ENCODE results near the gene C7orf33.

Gene C7orf33

DNA sequence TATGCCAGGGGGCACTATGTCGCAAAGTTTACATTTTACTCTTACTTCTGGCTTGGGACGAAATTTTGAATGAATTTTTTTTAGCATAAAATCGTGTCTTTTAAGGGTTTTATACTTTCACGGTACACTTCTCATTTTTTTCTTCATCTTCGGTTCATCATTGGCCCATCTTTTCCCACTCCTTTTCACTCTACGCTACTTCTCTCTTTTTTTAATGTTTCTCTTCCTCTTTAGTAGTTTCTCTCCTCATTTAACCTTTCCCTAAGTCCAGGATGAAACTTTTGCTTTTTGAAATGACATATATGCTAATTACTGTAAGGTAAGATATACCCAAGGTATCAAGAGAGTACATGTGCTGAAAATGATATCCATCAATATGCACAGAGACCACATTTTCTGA is 39.5 kb downstream of the C7orf33 start:
- no peak for DNase-seq

DNA sequence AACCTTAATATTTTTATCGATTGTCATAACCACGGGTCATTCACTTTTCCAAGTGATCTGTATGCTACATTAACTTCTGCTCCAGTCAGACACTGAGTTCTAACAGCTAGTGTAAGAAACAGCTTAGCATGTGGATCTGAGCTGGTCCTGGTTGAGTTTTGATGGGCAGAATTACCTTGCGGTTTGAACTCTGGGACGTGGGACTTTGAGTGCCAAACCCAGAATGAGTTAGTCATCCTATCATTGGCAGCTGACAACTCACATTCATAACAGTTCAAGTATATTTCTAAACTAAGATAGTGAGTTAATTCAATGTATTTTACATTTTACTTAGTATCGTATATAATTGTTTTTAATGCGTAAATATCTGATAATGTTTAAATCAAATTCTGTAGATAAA is 43.2 kb downstream of the C7orf33 start:
- DNase-seq: no peak

DNA sequence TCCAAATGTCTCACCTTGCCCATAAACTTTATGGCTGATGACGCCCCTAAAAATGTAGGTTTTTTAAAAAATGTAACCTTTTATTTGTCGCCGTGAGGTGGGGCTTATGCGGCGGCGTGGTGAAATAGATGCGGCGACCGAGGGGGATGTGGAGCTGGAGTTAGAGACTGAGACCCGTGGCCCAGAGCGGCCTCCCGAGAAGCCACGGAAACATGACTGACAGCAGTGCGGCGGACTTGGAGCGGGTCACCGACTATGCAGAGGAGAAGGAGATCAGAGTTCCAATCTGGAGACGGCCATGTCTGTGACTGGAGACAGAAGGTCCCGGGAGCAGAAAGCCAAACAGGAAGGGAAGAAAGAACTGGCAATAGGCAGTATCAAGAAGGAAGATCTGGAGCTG is 46.5 kb downstream of the C7orf33 start:
- DNase-seq: no peak

DNA sequence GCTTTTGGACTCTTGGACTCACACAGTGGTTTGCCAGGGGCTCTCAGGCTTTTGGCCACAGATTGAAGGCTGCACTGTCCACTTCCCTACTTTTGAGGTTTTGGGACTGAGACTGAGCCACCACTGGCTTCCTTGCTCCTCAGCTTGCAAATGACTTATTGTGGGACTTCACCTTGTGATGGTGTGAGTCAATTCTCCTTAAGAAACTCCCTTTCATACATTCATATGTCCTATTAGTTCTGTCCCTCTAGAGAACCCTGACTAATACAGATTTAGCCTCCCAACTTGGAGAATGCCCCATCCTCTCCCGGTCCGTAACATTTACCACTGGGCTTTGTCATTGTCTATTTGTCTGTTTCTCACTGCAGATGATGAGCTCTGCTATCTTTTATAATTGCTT is 55.3 kb downstream of the C7orf33 start:
- no peak for DNase-seq

GRCh38 chr7:148650232-148650858 is 59.8 kb downstream of the C7orf33 start:
- DNase-seq: no peak

DNA sequence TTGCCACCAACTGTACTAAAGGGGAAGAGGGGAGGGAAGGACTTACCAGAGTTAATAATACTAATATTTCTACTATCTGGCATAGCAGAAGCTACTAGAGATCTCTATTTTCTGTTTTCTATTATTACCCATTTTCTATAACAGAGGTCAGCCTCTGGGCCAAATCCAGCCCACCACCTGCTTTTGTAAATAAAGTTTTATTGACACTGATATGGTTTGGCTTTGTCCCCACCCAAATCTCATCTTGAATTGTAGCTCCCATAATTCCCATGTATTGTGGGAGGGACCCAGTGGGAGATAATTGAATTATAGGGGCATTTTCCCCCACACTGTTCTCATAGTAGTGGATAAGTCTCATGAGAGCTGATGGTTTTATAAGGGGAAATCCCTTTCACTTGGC is 62.2 kb downstream of the C7orf33 start:
- no peak for DNase-seq

- no peak for DNase-seq
Observed at GRCh38 chr7:148657929-148658328, 67.4 kb downstream of the C7orf33 start.

DNA sequence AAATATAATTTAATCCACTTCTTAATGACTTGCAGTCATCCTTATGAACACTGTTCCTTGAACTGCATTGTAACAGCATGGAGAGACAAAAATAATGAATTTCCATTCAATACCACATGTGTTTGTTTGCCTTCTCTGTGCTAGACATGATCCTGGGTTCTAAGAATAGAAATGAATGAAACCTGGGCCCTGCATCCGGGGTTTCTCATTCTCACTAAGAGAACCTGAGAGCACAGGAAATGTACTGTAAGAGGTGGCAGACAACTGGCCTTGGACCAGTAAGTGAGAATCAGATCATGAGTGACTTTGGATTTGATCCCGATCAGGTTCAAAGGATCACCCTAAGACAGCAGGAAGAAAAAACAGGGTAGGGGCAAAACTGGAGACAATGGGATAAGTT is 70.9 kb downstream of the C7orf33 start:
- no peak for DNase-seq

DNA sequence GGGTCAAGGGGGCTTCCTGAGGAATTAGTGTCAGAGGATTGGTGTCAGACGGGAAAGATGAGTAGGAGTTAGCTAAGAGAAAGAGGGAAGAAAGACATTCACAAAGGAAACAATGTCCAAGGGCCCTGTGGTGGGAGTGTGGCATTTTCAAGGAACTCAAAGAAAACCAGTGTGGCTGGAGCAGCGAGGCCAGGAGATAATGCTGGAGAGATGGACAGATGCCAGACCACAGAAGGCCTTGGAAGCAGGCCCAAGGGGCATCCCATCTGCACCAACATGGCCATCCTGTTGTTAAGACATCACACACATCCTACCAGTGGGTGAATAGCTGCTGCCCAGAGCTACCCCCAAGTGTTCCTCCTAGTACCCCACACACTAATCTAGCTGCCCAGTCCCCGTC is 72.1 kb downstream of the C7orf33 start:
- no peak for DNase-seq

- no peak for DNase-seq
Observed at GRCh38 chr7:148664324-148664723, 73.8 kb downstream of the C7orf33 start.

- DNase-seq: no peak
Observed at GRCh38 chr7:148665221-148665620, 74.7 kb downstream of the C7orf33 start.
